Liver (tissue), 3 donors: Measurements from ENCODE around the gene BAZ2B.

Experiments
- ATF3 ChIP-seq: IDR thresholded peaks from 2 replicates; pipeline ENCODE4 v1.6.1; 2016; ENCODE audit warnings: antibody characterized with exemption
- CTCF ChIP-seq: fragments of 150-350 bp; IDR thresholded peaks from 2 replicates; pipeline ENCODE4 v1.5.1; 2017; ENCODE audit warnings: improper control_type of control experiment, low read depth, low read length; ENCODE audit not compliant: missing input control
- EGR1 ChIP-seq, 2 donors: IDR thresholded peaks; 2 replicates each; pipeline ENCODE4 v1.6.1; 2016 to 2018; ENCODE audit warnings: antibody characterized with exemption in 2 of 2, low read depth in 2 of 2
- JUND ChIP-seq, 2 donors: IDR thresholded peaks; 2 replicates each; pipeline ENCODE4 v1.6.1; 2016; ENCODE audit warnings: antibody characterized with exemption in 2 of 2
- YY1 ChIP-seq: IDR thresholded peaks from 2 replicates; pipeline ENCODE4 v1.6.1; 2016; ENCODE audit warnings: antibody characterized with exemption, mild to moderate bottlenecking
- TF ChIP-seq, protein P1 (sequence below): IDR thresholded peaks from 2 replicates; pipeline ENCODE4 v1.6.1; 2016; ENCODE audit warnings: antibody characterized with exemption, mild to moderate bottlenecking
- donor health status: healthy.
- donor health status: healthy.

DNA sequence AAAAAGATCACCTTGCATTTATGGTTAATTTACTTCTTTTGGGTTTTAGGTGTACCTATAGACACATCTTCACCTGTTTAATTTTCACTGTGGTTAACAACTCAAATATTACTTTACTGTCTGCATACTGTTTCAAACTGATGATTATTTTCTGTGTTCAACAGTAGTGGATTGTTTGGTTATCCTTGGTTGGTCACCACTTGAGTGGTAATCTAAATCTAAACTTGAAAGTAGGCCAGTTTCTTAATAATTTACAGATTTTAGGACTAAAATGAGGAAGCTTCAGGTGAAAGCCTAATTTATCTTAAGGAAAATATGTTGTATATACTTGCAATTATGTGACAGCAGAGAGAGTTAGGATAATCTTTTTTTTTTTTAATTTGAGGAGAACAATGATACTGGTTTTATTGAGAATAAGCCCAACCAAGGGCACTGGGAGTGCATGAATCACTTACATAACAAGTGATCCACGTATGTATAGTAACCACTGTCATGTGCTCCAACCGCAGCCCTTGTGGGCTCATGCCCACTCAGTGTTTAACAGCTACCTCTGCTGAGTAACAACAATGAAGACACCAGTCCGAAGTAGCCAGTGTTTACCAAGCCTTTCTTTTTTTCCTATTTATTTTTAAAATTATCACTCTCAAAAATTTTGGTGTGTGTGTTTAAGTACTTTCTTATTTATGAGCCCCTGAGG lies 298.8 kb downstream of the BAZ2B start:
- TF ChIP-seq CTCF, result no peak
- TF ChIP-seq ATF3, result no peak
- TF ChIP-seq, protein P1, sequence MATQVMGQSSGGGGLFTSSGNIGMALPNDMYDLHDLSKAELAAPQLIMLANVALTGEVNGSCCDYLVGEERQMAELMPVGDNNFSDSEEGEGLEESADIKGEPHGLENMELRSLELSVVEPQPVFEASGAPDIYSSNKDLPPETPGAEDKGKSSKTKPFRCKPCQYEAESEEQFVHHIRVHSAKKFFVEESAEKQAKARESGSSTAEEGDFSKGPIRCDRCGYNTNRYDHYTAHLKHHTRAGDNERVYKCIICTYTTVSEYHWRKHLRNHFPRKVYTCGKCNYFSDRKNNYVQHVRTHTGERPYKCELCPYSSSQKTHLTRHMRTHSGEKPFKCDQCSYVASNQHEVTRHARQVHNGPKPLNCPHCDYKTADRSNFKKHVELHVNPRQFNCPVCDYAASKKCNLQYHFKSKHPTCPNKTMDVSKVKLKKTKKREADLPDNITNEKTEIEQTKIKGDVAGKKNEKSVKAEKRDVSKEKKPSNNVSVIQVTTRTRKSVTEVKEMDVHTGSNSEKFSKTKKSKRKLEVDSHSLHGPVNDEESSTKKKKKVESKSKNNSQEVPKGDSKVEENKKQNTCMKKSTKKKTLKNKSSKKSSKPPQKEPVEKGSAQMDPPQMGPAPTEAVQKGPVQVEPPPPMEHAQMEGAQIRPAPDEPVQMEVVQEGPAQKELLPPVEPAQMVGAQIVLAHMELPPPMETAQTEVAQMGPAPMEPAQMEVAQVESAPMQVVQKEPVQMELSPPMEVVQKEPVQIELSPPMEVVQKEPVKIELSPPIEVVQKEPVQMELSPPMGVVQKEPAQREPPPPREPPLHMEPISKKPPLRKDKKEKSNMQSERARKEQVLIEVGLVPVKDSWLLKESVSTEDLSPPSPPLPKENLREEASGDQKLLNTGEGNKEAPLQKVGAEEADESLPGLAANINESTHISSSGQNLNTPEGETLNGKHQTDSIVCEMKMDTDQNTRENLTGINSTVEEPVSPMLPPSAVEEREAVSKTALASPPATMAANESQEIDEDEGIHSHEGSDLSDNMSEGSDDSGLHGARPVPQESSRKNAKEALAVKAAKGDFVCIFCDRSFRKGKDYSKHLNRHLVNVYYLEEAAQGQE, result no peak
- no peak for TF ChIP-seq JUND (IDR thresholded peaks at IDR 0.05)
- no peak for TF ChIP-seq YY1
- TF ChIP-seq EGR1 (IDR thresholded peaks at IDR 0.05; ENCODE audit: low read depth in 2 of 2), result no peak
